ENCODE measurements around the gene SLC25A21.

Gene SLC25A21

DNA sequence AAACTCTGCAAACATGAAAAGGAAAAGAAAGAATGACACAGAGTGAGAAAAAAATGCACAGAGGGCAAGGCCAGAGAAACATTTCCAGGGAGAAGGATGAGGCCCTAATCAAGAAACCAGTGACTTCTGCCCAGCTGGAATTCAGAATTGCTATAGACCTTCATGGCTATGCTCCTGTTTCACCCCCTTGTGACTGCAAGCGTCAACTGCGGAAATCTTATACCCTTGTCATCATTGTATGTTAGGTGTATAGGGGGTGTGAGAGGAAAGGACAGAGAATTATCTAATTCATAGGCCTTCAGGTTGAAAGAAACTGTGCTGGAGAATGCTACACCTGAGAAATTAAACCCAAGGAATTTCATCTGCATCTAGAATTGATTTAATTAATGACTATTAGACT lies 117.5 kb downstream of the SLC25A21 start:
- H3K4me3 ChIP-seq (ENCODE audit: low read depth, low read length): no peak overlapping the region
- no peak for DNase-seq (ENCODE audit: low read depth)
- TF ChIP-seq, protein P1, sequence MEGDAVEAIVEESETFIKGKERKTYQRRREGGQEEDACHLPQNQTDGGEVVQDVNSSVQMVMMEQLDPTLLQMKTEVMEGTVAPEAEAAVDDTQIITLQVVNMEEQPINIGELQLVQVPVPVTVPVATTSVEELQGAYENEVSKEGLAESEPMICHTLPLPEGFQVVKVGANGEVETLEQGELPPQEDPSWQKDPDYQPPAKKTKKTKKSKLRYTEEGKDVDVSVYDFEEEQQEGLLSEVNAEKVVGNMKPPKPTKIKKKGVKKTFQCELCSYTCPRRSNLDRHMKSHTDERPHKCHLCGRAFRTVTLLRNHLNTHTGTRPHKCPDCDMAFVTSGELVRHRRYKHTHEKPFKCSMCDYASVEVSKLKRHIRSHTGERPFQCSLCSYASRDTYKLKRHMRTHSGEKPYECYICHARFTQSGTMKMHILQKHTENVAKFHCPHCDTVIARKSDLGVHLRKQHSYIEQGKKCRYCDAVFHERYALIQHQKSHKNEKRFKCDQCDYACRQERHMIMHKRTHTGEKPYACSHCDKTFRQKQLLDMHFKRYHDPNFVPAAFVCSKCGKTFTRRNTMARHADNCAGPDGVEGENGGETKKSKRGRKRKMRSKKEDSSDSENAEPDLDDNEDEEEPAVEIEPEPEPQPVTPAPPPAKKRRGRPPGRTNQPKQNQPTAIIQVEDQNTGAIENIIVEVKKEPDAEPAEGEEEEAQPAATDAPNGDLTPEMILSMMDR (IDR thresholded peaks at IDR 0.05; ENCODE audit: low read depth, low read length, missing control alignments): no peak

DNA sequence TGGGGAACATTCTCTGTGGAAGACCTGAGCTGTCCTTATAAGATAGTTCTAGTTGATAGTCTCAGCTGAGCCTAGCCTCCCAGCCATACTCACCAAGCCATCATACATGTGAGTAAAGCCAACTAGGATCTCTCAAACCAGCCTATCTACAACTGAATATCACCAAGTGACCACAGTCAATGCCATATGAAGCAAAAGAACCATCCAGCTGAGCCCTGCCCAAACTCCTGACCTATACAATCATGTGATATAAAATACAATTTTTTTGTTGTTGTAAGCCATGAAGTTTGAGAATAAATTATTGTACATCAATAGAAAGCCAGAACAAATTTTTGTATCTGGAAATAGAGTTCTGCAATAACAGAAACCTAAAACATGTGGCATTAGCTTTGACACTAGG lies 118.3 kb downstream of the SLC25A21 start:
- TF ChIP-seq, protein P1 (IDR thresholded peaks at IDR 0.05; ENCODE audit: low read depth, low read length, missing control alignments): no peak

DNA sequence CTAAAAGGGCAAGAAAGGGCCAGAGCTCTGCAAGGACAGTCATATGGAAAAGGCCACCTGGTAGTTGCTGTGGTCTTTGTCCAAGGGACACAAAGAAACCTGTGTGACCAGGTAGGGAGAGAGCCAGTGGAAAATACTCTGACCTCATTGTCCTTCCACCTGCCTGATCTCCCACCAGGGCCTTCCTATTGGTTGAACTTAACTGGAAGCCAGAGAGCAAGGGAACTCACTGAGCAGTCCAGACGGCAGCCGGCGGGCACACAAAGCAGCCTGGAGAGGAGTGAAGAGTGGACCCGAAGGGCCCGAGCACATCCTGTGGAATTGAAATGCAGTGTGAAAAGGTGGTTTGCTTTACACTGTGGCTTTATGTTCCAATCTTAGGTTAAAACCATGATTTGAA lies 120.7 kb downstream of the SLC25A21 start:
- no peak for DNase-seq (ENCODE audit: low read depth)
- TF ChIP-seq, protein P1 (IDR thresholded peaks at IDR 0.05; ENCODE audit: low read depth, low read length, missing control alignments): no peak
- no peak overlapping the region for H3K4me3 ChIP-seq (ENCODE audit: low read depth, low read length)

More for the DNA sequence above, 118.3 kb downstream of the SLC25A21 start:
- DNase-seq (ENCODE audit: low read depth): no peak
- no peak overlapping the region for H3K4me3 ChIP-seq (ENCODE audit: low read depth, low read length)

DNA sequence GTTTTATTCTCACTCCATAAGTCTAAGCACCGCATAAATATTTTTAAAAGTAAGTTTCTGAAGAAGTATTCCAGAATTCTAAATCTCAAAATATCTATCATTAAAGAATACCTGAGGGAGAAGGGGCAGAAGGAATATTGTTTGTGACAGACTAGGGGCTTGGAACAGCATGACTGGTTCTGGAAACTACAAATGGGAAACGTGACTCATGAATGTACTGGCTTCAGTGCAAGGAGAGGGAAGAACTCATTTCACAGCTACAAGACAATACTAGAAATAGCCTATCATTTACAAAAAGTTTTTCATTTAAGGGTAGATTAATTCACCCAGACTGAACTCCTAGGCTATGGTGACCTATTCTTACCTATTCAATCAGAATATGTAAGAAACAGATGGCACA lies 121.3 kb downstream of the SLC25A21 start:
- H3K4me3 ChIP-seq (ENCODE audit: low read depth, low read length): no peak overlapping the region
- TF ChIP-seq, protein P1 (IDR thresholded peaks at IDR 0.05; ENCODE audit: low read depth, low read length, missing control alignments): no peak
- no peak for DNase-seq (ENCODE audit: low read depth)

DNA sequence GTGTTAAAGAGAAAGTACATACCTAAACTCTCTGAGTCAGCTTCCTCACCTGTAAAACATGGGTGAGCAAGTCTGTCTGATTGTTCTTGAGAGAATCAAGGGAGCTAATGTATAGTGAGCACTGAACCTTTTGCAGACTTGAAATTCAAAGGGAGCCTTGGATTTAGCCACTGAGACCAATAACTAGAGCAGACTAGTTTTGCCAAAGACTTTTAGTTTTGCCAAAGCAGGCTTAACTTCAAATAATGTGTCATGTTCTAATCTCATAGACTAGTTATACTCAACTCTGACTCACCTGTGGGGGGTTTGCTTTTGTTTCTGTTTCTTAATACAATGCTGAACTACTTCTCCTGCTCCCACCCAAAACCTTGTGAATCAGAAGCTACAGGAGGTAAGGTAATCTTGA lies 123.7 kb downstream of the SLC25A21 start:
- no peak overlapping the region for H3K4me3 ChIP-seq (ENCODE audit: low read depth, low read length)
- no peak for DNase-seq (ENCODE audit: low read depth)
- TF ChIP-seq, protein P1 (IDR thresholded peaks at IDR 0.05; ENCODE audit: low read depth, low read length, missing control alignments): no peak

DNA sequence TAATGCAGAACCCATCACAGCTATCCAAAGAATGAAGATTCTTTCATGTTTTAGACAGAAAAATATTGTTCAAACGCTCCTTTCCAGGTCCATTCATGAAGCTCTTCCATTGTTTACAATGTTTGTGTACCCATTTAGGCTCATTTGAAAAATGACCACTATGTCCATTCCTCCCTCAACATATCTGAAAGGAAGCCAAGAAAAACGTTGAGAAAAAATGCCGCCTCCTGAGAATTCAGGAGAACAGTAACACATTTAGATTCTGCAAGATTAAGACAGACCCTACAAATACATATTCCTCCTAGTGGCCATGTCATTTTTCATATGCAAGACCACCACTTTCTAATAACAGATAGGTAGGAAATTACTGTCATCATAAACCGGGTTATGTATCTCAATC lies 124.4 kb downstream of the SLC25A21 start:
- TF ChIP-seq, protein P1 (IDR thresholded peaks at IDR 0.05; ENCODE audit: low read depth, low read length, missing control alignments): no peak
- H3K4me3 ChIP-seq (ENCODE audit: low read depth, low read length): no peak overlapping the region
- no peak for DNase-seq (ENCODE audit: low read depth)

DNA sequence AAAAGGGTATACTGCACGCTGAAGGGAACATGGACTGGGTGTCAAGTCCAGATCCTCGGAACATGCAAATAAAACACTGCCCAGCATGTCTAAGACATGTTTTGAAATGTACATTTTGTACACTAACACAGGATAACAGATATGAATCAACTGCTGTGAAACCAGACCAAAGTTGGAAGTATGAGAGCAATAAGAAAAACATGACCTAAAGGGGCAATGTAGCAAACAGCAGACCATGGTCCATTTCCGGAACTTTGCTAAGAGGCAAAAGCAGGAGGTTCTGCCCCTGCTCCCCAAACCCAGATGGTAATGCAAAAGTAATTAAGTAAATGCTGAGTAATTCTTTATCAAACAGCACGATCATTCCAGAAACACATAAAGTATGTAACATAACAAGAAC lies 125.2 kb downstream of the SLC25A21 start:
- no peak for DNase-seq (ENCODE audit: low read depth)
- TF ChIP-seq, protein P1 (IDR thresholded peaks at IDR 0.05; ENCODE audit: low read depth, low read length, missing control alignments): no peak

More for the DNA sequence above, 125.2 kb downstream of the SLC25A21 start:
- no peak overlapping the region for H3K4me3 ChIP-seq (ENCODE audit: low read depth, low read length)

Data from GM12864 (cell line).